Caco-2 (cell line): ENCODE measurements around the gene FARP1. TPM values are rescaled to one million over a fixed set of nuclear protein-coding genes. Genes with fewer than 3 reads are reported as not detected.

Experiments
- BruUV-seq: library from RNA; stranded (reverse); fragments of 400-500 nt; replicated peaks from 2 replicates; lab custom pipeline; 2021; lab: Mats Ljungman, UMichigan
- CTCF ChIA-PET: fragments of 300-600 bp; sonication (Branson Sonifier 250); formaldehyde crosslinking; loops from one replicate; lab custom pipeline; 2022; ENCODE audit warnings: antibody characterized with exemption; lab: Charles Lee
- POLR2A ChIA-PET: fragments of 300-600 bp; sonication (Branson Sonifier 250); formaldehyde crosslinking; loops from one replicate; lab custom pipeline; 2022; ENCODE audit warnings: antibody characterized with exemption; lab: Charles Lee
- DNase-seq, 2 experiments: peaks; one replicate each; pipeline versions ENCODE4 v3.0.0 to v3.0.0-alpha.2; 2020 to 2022
- H3K27me3 ChIP-seq: replicated peaks from 2 replicates; pipeline ENCODE4 v1.6.0; 2011; ENCODE audit warnings: low read length; ENCODE audit not compliant: control insufficient read depth, insufficient read depth
- H3K36me3 ChIP-seq: 2 replicates; pipeline ENCODE4 v1.5.1; 2011; ENCODE audit warnings: low read length; ENCODE audit not compliant: control insufficient read depth, insufficient read depth
- H3K4me1 ChIP-seq: fragments of 250-450 bp; sonication (Bioruptor Pico); 2 replicates; pipeline ENCODE4 v1.5.1; 2020; ENCODE audit warnings: mild to moderate bottlenecking
- H3K4me3 ChIP-seq: 2 replicates; pipeline ENCODE4 v1.5.1; 2011; ENCODE audit warnings: low read depth, mild to moderate bottlenecking, control low read depth, low read length
- H3K9me3 ChIP-seq: fragments of 250-450 bp; sonication (Bioruptor Pico); 2 replicates; pipeline ENCODE4 v1.5.1; 2020; ENCODE audit warnings: mild to moderate bottlenecking, moderate library complexity
- H3K27ac Mint-ChIP-seq: one replicate; pipeline ENCODE4 v1.8.0; 2022; ENCODE audit warnings: mixed read lengths; ENCODE audit not compliant: unreplicated experiment
- H3K27me3 Mint-ChIP-seq: one replicate; pipeline ENCODE4 v1.8.0; 2022; ENCODE audit warnings: mixed read lengths; ENCODE audit not compliant: insufficient read depth, unreplicated experiment
- H3K36me3 Mint-ChIP-seq: one replicate; pipeline ENCODE4 v1.8.0; 2022; ENCODE audit warnings: mild to moderate bottlenecking, mixed read lengths; ENCODE audit not compliant: insufficient read depth, unreplicated experiment
- H3K4me1 Mint-ChIP-seq: one replicate; pipeline ENCODE4 v1.8.0; 2022; ENCODE audit warnings: low read depth, mixed read lengths; ENCODE audit not compliant: unreplicated experiment
- H3K4me3 Mint-ChIP-seq: one replicate; pipeline ENCODE4 v1.8.0; 2022; ENCODE audit warnings: mild to moderate bottlenecking, moderate library complexity, mixed read lengths; ENCODE audit not compliant: unreplicated experiment
- H3K9me3 Mint-ChIP-seq: one replicate; pipeline ENCODE4 v1.8.0; 2022; ENCODE audit warnings: mixed read lengths; ENCODE audit not compliant: unreplicated experiment
- CTCF ChIP-seq, 2 experiments: fragments of 200-600 bp in 1 of 2; IDR thresholded peaks; 1 replicate in 1 of 2; 2 replicates in 1 of 2; pipeline versions ENCODE4 v1.5.1 to v1.8.0; 2011 to 2022; ENCODE audit warnings: antibody characterized with exemption in 1 of 2, control low read depth in 1 of 2, inconsistent platforms in 1 of 2, low read depth in 1 of 2, low read length in 1 of 2, mild to moderate bottlenecking in 1 of 2, moderate library complexity in 1 of 2; ENCODE audit not compliant: insufficient read depth in 1 of 2, severe bottlenecking in 1 of 2, unreplicated experiment in 1 of 2
- intact Hi-C: fragments of 100-400 bp; cut with micrococcal nuclease; formaldehyde crosslinking; loops from one replicate; pipeline ENCODE4 v1.10.0; 2022; ENCODE audit not compliant: unreplicated experiment
- total RNA-seq: library from RNA; stranded (reverse); gene quantifications from 2 replicates; pipeline ENCODE4 v1.2.3, GENCODE V29; 2022

The FARP1 gene
- total RNA-seq, 1 experiment from 2014 or later = 189 TPM

DNA sequence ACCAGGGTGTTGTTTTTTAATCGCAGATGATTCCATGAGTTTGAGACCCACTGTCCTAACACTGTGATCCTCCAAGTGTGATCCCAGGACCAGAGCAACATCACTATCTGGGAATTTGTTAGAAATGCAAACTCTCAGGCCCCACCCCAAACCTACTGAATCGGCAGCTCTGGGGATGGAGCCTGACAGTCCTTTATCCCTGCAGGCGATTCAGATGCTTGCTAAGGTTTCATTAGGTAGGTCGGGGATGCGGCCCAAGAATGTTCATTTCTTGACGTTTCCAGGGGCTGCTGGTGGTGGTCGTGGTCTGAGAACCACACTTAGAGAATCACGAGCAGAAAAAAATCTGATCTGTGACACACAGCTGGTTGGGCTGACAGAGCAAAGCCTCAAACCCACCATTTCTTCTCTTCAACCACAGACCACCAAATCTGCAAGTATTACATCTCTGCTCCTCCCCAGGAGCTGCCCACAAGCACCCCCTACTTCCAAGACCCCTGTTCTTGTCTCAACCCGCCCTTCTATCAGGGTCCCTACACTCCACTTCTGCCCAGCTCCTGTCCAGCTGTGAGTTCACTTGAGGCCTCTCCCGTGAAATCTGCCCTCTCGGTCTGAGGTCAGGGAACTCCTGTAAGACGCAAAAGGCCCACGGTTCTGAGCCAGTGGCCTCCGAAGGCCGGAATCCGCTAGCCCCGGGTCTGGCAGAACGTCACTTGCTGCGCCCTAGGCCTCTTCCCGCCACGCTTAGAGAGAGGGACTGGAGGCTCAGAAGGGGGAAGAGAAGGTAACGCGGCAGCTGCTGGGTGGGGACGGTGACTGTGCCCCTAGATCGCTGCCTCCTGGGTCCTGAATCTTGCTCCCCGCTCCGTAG lies 1.1 kb upstream of the FARP1 start:
- POLR2A ChIA-PET = no interaction called here
- DNase-seq = no peak
- no peaks in the 10 kb centered on the region for H3K27me3 ChIP-seq
- peak overlapping the region; percentile 86 for H3K4me3 ChIP-seq
- H3K27me3 Mint-ChIP-seq = no peaks in the 10 kb centered on the region
- peaks cover 12% of the 10 kb centered on the region for H3K4me1 Mint-ChIP-seq
- no peak for TF ChIP-seq CTCF (IDR thresholded peaks at IDR 0.05; ENCODE audit: insufficient read depth in 1 of 2, low read depth in 1 of 2, low read length in 1 of 2, severe bottlenecking in 1 of 2, unreplicated experiment in 1 of 2)
- no peaks in the 10 kb centered on the region for H3K36me3 ChIP-seq
- no peaks in the 10 kb centered on the region for H3K36me3 Mint-ChIP-seq
- H3K9me3 ChIP-seq = no peaks in the 10 kb centered on the region
- CTCF ChIA-PET = interaction anchor here (0.6 to 1.0 kb wide), 2 partner anchors 74 to 208 kb away, joined by 3 read pairs; no protein-coding TSS in a partner anchor
- H3K9me3 Mint-ChIP-seq = no peaks in the 10 kb centered on the region
- H3K27ac Mint-ChIP-seq = peak overlapping the region; percentile 89
- BruUV-seq = TSS peak; percentile 62
- peaks cover 36% of the 10 kb centered on the region for H3K4me1 ChIP-seq
- peak overlapping the region; percentile 95 for H3K4me3 Mint-ChIP-seq
- intact Hi-C loops = loop anchor here (1.0 to 10.0 kb wide), 5 partner anchors 77 to 523 kb away; no protein-coding TSS in a partner anchor

- Histone ChIP-seq H3K9me3 (no peaks in the 10 kb centered on the region), H3K4me3 (peak overlapping the region; percentile 69), H3K36me3 (no peaks in the 10 kb centered on the region), H3K4me1 (peaks cover 42% of the 10 kb centered on the region), H3K27me3 (no peaks in the 10 kb centered on the region)
- POLR2A ChIA-PET = no interaction called here
- Mint-ChIP-seq H3K4me1 (peaks cover 12% of the 10 kb centered on the region), H3K36me3 (no peaks in the 10 kb centered on the region), H3K27ac (no peak overlapping the region), H3K27me3 (no peaks in the 10 kb centered on the region), H3K4me3 (peak overlapping the region; percentile 95), H3K9me3 (no peaks in the 10 kb centered on the region)
- no TSS peak for BruUV-seq
- no peak for TF ChIP-seq CTCF (IDR thresholded peaks at IDR 0.05; ENCODE audit: insufficient read depth in 1 of 2, low read depth in 1 of 2, low read length in 1 of 2, severe bottlenecking in 1 of 2, unreplicated experiment in 1 of 2)
- intact Hi-C loops = loop anchor here (1.0 to 10.0 kb wide), 6 partner anchors 78 to 522 kb away; no protein-coding TSS in a partner anchor
- no peak for DNase-seq
- CTCF ChIA-PET = no interaction called here
These were observed 261 bp downstream of the FARP1 start for GRCh38 chr13:98143157-98143553.

DNA sequence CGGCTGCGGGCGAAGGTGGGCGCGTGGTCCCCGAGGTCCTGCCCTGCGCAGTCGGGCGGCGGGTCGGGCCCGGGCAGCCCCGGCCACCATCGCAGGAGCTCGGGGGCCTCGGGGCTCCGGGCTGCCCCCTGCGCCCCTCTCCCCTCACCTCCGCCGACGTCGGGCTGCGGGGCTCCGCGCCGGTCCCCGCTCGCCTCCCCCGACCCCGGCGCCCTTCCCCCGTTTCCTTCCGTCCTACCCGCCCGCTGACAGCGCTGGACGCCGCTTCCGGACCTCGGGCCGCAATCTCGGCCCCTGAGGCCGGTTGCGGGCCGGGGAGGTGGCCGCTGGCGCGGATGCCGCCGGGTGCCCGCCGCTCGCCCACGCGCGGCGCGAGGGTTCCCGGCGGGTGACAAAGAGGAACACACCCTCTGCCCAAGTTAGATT lies 720 bp downstream of the FARP1 start:
- intact Hi-C loops = loop anchor here (1.0 to 10.0 kb wide), 6 partner anchors 79 to 521 kb away; no protein-coding TSS in a partner anchor
- Mint-ChIP-seq H3K36me3 (no peaks in the 10 kb centered on the region), H3K27me3 (no peaks in the 10 kb centered on the region), H3K27ac (peak overlapping the region; percentile 91), H3K4me3 (peak overlapping the region; percentile 95), H3K4me1 (peaks cover 12% of the 10 kb centered on the region), H3K9me3 (no peaks in the 10 kb centered on the region)
- no peak for TF ChIP-seq CTCF (IDR thresholded peaks at IDR 0.05; ENCODE audit: insufficient read depth in 1 of 2, low read depth in 1 of 2, low read length in 1 of 2, severe bottlenecking in 1 of 2, unreplicated experiment in 1 of 2)
- no TSS peak for BruUV-seq
- DNase-seq = peak in 1 of 2 experiments; percentile 33
- H3K27me3 ChIP-seq = no peaks in the 10 kb centered on the region
- POLR2A ChIA-PET = no interaction called here
- no peaks in the 10 kb centered on the region for H3K9me3 ChIP-seq
- CTCF ChIA-PET = no interaction called here
- peak overlapping the region; percentile 69 for H3K4me3 ChIP-seq
- H3K36me3 ChIP-seq = no peaks in the 10 kb centered on the region
- H3K4me1 ChIP-seq = peaks cover 38% of the 10 kb centered on the region
